ENCODE measurements around the gene CHGA.

DNA sequence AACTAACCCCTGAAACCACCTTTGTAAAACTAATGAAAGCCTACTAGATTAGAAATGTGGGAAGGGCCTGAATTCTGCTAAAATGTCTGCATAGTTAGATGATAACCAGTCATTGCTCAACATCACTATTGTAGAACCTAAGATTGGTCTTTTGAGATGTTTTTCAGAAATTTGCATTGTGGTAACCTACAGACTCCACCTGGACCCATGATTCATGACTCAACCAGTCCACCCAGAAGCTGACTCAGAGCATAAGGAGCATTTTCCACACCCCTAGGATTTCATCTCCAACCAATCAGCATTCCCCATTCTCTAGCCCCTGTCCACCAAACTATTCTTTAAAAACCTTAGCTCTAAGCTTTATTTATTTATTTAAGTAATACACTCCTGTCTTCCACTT, 30.4 kb upstream of the CHGA start:
- no peak for TF ChIP-seq CTCF (IDR thresholded peaks at IDR 0.05)
- TF ChIP-seq EZH2 (IDR thresholded peaks at IDR 0.05; ENCODE audit: borderline replicate concordance, insufficient read depth, low read depth, low read length, poor library complexity, severe bottlenecking), result no peak

Data from B cell (primary cell).